Activated CD8-positive, alpha-beta memory T cell treated with anti-CD3 and anti-CD28 coated beads for 4 hours (primary cell): Measurements from ENCODE around the gene EEFSEC.

ENCODE experiments used
- DNase-seq, 2 donors: peaks; one replicate each; pipeline ENCODE4 v3.0.0-alpha.2; 2020; ENCODE audit warnings: low read depth in 2 of 2

The EEFSEC gene

GRCh38 chr3:128271536-128272332 is 118.5 kb downstream of the EEFSEC start:
- no peak for DNase-seq

GRCh38 chr3:128273109-128273840 is 120.0 kb downstream of the EEFSEC start:
- DNase-seq = no peak

- no peak for DNase-seq
Observed at GRCh38 chr3:128273841-128274573, 120.7 kb downstream of the EEFSEC start.

GRCh38 chr3:128274837-128275236 is 121.6 kb downstream of the EEFSEC start:
- DNase-seq = no peak

GRCh38 chr3:128275316-128276145 is 122.2 kb downstream of the EEFSEC start:
- no peak for DNase-seq

- DNase-seq = no peak
Observed at GRCh38 chr3:128276146-128276435, 122.8 kb downstream of the EEFSEC start.

GRCh38 chr3:128276577-128277183 is 123.4 kb downstream of the EEFSEC start:
- no peak for DNase-seq

GRCh38 chr3:128277378-128278069 is 124.2 kb downstream of the EEFSEC start:
- DNase-seq = no peak

GRCh38 chr3:128278130-128278529 is 124.8 kb downstream of the EEFSEC start:
- no peak for DNase-seq

GRCh38 chr3:128278761-128279600 is 125.7 kb downstream of the EEFSEC start:
- no peak for DNase-seq

GRCh38 chr3:128279601-128279880 is 126.3 kb downstream of the EEFSEC start:
- no peak for DNase-seq

GRCh38 chr3:128280481-128281052 is 127.3 kb downstream of the EEFSEC start:
- DNase-seq = no peak

- DNase-seq = no peak
Observed at GRCh38 chr3:128281056-128281455, 127.8 kb downstream of the EEFSEC start.

GRCh38 chr3:128281461-128282367 is 128.4 kb downstream of the EEFSEC start:
- no peak for DNase-seq

GRCh38 chr3:128282380-128283196 is 129.3 kb downstream of the EEFSEC start:
- DNase-seq = no peak

- DNase-seq = no peak
Observed at GRCh38 chr3:128283421-128283820, 130.1 kb downstream of the EEFSEC start.

GRCh38 chr3:128285042-128285966 is 132.0 kb downstream of the EEFSEC start:
- DNase-seq = no peak
